Skin of body (tissue), 2 donors: Measurements from ENCODE around the gene PSMD3. TPM values are rescaled to one million over a fixed set of nuclear protein-coding genes. Genes with fewer than 3 reads are reported as not detected.
"Not testable (repeated sequence)": the region's sequence is repeated elsewhere in the genome, so short reads cannot be mapped to it uniquely, and the experiment has no call there.

ENCODE experiments used
- DNase-seq: peaks from one replicate; lab custom pipeline; 2025; lab: John Stamatoyannopoulos, UW
- total RNA-seq: library from RNA; depleted of rRNA; stranded (reverse); fragments of >200 nt; gene quantifications from one replicate; pipeline ENCODE4 v1.2.3, GENCODE V29; 2014

The PSMD3 gene
- 49.5 TPM for total RNA-seq

DNA sequence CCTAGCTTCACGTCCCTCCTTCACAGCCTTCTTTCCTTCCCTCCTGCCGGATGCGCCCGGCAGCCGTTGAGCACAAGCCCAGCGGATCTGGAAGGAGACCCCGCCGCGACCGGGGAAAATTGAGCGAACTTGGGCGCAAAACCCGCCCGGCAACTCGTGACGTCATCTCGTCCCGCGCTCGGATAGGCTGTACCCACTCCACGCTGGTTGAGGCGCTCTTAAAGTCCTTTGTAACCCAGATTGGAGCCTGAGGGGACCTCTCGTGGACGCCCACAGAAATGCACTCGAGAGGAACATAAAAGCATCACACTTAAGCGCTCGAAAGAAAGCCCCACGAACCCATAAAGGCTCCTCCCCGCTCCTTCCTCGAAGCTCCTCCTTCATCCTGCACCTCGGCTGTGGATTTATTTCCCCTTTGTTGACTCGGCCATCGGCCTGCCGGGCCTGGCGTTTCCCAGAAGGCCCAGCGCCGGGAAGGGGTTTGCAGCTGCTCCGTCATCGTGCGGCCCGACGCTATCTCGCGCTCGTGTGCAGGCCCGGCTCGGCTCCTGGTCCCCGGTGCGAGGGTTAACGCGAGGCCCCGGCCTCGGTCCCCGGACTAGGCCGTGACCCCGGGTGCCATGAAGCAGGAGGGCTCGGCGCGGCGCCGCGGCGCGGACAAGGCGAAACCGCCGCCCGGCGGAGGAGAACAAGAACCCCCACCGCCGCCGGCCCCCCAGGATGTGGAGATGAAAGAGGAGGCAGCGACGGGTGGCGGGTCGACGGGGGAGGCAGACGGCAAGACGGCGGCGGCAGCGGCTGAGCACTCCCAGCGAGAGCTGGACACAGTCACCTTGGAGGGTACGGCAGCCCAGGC lies at the start of gene PSMD3:
Gene PSMD3, plus strand, starts transcription at position 457 of the 856 bp plus-strand sequence. Its CDS starts 164 bp downstream, at position 621.
- peak; percentile 100 for DNase-seq

DNA sequence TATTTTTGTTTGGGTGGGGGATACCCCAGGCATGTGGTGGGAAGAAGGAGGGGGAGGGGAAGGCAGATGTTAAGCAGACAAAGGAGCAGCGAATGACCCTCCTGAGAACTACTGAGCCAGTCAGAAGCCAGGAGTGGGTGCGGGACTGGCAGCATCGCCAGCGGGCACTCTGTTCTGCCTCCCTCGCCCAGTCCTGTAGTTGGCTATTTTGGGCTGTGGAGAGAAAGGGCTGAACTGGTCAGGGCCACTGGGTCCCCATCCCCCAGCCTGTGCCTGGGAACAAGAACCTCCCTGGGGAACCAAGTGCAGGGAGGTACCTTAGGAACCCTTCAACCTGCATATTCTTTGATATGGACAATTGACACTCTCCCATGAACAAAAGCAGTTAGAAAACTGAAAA lies 46.7 kb upstream of the PSMD3 start:
- no peak for DNase-seq

DNA sequence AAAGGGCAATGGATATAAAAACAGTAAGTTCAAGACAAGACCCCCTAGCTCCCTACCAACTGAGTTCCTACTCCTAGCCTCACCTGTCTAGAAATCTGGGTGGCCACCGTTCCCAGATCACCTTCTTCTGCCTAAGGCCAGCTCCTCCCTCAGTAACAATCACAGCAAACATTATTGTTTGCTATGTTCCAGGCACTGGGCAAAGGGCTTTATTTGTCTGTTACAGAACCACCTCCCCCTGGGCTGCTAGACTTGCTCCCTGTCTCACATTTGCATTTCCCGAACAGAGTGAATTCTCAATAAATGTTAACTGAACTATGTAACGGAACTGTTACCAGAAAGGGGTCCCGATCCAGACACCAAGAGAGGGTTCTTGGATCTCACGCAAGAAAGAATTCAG lies 46.3 kb upstream of the PSMD3 start:
- DNase-seq: no peak

DNA sequence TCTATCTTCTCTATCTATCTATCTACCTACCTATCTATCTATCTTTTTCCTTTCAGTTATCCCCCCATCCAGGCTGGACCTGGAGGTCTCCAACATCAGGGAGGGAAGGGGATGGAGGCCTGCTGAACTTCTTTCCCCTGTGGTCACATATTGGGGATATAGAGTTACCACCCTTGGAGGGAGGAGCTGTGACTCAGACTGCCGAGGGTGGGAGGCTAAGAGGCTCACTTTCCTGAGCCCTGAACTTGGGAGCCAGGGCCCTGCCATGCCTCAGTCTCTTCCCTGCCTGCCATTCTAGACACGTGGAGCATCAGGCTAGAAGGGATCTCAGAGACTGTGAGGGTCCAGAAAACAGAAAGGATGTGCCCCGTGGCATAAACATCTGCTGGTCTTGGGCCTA lies 44.7 kb upstream of the PSMD3 start:
- no peak for DNase-seq

DNA sequence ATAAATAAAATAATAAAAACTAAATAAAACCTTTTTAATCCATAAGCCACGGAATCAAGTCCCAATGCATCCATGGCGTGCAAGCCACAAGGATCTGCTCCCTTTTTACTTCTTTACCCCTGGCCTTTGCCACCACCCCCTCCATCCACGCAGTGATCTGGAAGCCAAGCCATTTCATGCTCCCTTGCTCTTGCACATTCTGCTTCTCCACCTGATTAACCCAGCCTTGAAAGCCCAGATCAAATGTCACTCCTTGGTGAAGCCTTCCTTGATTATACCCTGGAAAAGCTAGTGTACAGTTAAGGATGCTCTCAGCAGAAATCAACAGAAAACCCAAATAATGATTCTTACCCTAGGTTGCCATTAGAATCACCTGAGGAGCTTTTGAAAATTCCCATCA lies 43.2 kb upstream of the PSMD3 start:
- no peak for DNase-seq

DNA sequence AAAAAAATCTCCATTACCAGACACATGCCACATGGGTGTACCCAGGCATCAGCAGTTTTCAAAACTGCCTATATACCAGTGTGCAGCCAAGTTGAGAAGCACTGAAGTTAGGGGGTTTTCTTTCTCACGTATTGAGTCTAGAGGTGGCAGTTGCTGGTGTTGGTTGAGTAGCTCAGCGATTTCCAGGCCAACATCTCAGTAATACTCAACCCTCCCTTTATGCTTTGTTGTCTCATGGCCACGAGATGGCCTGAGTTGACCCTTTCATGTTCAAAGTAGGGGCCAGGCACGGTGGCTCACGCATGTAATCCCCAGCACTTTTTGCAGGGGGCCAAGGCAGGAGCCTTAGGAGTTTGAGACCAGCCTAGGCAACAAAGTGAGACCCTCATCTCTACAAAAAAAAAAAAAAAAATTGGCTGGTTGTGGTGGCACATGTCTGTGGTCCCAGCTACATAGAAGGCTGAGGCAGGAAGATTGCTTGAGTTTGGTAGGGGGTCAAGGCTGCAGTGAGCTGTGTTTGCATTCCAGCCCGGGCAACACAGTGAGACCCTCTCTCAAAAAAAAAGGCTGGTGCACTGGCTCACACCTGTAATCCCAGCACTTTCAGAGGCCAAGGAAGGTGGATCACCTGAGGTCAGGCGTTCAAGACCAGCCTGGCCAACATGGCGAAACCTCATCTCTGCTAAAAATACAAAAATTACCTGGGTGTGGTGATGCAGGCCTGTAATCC lies 42.3 kb upstream of the PSMD3 start:
- DNase-seq: no peak

DNA sequence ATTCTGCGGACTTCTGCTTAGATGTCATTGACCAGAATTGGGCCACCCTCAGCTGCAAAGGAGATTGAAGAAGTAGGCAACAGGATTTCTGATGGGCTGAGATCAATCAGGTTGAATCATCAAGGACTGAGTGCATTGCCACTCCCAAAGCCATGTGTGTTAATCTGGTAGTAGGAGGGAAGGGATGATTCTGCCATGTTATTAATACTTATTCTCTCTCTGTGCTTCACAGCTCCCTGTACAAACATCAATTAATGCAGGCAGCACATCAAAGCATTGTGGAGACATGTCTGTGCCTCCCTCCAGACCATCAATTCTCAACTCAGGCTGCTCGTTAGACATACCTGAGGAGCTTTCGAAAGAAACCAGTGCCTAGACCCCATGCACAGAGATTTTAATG lies 41.5 kb upstream of the PSMD3 start:
- DNase-seq: no peak

DNA sequence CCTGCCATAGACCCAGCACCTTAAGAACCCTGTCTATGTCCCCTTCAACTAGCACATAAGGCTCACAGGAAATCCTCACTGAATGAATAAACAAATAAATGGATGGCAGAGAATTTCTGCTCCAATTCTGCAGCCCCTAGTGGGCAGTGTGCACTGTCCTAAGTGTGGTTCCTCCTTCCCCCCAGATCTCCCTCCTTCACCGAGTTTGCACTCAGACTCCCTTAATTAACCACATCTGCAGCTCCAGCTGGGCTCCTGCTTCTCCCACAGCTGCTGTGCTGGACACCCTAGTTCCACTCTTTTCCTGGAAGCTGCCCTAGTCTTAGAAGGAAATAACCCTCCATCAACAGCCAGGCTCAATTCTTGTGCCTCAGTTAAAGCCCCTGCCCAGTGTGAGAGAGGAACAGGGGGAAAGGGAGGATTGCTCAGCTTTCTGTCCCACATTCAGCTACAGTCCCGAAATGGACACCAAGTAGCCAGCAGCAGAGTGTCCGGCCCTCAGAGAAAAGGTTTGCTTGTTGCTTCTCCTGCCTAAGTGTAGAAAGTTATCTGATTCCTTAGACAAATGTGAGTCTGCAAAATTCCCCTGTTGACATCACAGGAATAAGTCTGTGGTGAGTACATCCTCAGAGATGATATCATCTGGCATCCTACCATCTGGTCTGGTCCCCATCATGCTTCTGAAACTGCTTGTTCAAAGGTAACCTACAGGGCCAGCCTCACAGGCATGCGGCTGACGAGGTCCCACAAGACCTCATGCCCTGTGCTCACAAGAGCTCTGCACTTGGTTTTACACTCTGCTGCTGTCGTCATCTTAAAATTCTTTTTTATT lies 40.8 kb upstream of the PSMD3 start:
- DNase-seq: peak; percentile 65

DNA sequence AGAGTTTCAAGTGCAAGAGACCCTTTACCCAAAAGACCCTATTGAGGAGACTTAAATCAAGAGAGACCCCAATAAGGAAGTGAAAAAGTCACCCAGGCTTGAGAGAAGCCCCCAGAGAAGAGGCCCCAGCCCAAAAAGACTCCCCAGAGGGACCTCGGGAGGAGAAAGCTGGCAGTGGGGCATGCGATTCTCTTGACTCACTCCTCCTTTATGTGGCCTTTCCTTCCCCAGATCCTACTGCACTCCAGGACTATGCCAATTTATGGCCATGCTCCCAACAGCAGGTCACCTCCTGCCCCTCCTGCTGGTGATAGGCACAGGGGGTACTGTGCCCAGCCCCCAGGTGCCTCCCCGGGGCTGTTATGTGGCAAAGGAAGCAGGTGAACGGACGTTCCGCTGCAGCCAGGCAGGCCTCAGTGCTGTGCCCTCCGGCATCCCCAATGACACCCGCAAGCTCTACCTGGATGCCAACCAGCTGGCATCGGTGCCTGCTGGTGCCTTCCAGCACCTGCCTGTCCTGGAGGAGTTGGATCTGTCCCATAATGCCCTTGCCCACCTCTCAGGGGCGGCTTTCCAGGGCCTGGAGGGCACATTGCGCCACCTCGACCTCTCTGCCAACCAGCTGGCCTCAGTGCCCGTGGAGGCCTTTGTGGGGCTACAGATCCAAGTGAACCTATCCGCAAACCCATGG lies 36.8 kb upstream of the PSMD3 start:
- DNase-seq: no peak

DNA sequence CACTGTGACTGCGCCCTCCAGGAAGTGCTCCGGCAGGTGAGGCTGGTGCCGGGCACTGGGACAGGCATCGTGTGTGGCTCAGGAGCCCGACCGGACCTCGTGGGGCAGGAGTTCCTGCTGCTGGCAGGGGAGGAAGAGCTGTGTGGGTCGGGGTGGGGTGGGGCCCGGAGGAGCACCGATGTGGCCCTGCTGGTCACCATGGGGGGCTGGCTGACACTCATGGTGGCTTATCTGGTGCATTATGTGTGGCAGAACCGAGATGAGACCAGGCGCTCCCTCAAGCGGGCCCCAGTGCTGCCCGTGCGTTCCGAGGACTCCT lies 36.3 kb upstream of the PSMD3 start:
- no peak for DNase-seq

DNA sequence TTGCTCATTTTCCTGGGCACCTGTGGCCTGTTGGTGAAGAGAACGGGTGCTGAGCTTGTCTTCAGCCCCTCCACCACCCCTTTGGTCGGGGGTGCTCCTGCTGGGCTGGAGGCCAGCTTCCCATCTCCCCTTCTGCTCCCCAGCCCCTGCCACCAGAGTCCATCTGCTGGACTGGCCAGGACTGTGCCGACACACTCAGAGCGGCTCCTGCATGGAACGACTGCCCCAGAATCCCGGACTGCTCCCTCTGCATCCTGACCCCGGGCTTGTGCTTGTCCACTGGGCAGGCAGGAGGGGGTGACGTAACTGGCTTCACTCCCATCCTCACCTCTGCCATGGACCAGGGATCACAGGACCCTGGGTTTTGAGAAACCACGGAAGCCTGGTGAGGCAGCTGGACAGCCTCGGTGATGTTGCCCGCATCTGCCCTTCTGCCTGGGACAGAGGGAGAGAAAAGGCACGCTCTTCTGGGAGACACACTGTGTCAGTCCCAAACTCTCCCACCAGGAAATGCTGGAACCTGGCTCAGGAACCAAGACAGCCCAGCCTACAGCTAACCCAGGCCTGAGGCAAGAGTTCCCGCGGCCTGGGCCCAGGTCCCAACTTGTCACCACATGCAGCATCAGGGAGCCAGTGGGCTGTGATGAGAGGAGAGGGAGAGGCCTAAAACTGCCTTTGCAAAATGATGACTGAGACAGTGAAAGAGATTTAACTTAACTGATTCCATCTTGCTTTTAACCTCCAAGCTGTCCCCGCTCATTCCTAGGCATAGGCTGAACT lies 33.9 kb upstream of the PSMD3 start:
- no peak for DNase-seq

DNA sequence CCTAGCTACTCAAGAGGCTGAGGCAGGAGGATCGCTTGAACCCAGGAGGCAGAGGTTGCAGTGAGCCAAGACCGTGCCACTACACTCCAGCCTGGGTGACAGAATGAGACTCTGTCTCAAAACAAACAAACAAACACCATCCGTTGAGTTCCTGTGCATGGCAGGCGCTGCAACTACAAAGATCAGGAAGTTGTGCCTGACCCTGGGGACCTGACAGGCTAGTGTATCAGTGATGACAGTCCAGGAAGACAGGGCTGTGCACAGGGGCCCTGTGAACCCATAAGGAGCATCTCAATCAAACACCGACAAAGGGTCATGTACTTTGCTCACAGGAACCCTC lies 32.1 kb upstream of the PSMD3 start:
- not testable (repeated sequence) for DNase-seq

DNA sequence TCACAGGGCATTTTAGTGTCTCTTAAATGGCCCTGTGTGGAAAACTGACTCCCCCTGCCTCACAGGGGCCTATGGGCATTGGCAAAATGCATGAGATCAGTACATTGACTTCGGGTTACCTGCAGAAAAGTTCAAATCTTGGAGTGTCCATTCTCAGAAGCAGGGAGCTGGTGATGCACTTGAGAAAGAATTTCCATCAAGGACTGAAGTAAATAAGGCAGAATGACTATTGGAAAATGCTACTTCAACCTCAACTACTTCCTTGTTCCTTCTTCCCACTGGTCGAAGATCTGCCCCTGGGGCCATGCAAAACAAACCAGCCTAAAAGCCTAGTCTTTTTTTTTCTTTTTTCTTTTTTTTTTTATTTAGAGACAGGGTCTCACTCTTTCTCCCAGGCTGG lies 31.6 kb upstream of the PSMD3 start:
- DNase-seq: no peak

DNA sequence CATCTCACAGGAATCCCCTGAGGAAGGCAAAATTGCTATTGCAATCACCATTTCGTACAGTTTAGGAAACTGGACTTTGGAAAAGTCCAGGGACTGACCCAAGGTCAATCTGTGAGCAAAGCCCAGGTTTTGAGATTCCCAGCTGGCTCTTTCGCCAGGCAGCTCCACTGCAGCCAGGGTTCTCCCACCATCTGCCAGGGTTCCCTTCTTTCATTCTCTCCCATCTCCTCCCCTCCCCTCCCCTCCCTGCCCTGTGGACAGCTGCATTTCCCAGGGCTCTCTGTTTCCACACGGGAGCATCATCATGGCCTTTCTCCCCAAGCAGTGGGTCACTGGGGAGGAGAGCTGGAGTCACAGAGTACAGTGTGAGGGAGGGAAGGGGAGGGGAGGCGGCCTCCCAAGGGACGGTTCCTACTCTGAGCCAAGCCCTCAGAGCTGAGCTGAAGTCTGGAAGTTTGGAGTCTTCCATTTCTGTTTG lies 29.7 kb upstream of the PSMD3 start:
- DNase-seq: no peak

DNA sequence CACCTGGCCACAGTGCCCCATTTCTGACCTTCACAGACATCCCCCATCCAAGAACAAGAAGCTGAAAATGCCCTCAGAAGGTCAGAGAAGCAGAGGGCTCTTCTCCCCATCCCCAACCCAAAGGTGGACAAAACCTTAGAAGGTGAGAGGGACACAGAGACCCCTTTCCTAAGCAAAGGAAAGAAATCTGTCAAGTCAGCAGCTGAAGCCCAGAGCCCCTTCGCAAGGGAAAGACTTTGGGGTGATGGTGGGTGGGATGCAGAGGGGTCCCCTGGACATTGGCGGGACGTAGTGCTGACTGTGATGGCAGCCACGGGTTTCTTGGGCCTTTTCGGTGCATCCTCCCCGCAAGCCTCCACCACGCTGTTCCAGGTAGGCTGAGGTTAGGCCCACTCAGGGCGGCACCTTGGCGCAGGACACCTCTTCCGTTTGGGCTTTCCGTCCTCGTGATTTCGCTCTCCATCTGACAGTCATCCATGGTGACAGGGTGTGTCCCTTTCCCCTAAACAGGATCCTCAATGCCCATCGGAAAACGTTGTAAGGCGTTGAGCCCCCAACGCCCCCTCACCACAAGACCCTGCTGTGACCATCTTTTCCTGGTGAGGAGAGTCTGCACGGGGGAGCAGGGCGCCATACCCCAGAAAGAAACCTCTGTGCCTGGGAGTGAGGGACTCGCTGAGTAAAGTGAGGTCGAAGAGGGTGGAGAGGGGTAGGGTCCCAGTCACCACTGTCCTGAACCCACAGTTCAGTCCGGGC lies 28.5 kb upstream of the PSMD3 start:
- DNase-seq: no peak

DNA sequence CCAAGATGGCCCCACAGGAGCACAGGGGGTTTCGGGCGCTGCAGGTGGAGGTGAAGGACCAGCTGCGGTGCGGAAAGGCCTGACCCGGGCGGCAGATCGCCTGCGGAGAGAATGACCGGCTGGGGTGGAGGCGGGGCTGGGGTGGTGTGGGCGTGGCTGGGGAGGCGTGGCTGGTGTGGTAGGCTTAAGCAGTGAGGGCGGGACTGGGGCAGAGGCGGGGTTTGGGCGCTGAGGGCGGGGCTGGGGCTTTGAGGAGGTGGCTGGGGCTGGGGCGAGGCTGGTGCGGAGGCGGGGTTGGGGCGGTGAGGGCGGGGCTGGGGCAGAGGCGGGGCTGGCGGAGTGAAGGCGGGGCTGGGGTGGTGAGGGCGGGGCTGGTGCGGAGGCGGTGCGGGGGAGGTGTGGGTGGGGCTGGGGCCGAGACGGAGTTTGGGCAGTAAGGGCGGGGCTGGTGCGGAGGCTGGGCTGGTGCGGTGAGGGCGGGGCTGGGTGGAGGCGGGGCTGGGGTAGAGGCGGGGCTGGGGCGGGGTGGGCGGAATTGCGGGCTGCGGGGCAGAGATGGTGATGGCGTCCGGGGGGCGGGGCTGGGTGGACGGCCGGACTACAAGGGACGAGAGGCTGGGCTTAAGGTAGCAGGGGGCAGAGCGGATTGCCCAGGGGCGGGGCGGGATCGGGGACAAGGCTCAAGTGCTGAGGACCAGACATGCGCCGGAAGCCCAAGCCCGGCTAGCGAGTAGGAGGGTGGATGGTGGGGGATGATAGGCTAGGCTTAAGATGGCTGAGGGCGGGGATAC lies 27.7 kb upstream of the PSMD3 start:
- peak; percentile 99 for DNase-seq

DNA sequence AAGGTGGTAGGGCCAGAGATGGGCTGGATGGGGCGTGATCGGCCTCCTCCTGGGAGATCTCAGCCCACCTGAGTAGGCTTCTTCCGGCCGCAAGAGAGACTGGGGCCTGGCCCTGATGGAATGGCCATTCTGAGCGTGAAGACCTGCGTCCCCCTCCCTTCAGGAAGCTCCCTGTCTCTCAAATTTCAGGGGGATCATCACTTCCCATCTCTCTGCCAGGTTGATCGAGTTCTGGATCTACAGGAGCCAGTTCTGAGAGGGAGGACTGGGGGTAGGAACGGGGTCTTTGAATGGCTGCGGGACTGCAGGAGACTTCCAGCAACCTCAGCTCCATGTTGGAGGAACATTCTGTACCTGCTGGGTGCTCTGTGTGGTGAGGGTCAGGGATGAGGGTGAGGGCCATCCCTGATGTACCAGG lies 27.1 kb upstream of the PSMD3 start:
- DNase-seq: no peak

DNA sequence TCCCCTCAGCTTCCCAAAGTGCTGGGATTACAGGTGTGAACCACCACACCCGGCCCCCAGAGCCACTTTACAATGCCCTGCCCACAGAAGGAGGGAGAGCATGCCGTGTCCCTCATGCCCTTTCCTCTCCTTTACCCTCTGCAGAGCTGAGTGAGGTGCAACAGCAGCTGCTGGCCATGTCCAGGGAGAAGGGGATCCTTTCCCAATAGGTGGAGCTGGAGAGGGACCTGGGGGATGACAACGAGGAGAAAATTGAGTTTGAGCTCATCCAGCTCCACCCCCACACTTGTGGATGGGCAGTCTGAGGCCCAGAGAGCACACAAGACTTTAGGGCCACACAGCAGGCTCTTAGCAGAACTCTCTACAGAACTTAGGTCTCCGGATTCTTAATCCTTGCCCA lies 25.7 kb upstream of the PSMD3 start:
- DNase-seq: no peak

DNA sequence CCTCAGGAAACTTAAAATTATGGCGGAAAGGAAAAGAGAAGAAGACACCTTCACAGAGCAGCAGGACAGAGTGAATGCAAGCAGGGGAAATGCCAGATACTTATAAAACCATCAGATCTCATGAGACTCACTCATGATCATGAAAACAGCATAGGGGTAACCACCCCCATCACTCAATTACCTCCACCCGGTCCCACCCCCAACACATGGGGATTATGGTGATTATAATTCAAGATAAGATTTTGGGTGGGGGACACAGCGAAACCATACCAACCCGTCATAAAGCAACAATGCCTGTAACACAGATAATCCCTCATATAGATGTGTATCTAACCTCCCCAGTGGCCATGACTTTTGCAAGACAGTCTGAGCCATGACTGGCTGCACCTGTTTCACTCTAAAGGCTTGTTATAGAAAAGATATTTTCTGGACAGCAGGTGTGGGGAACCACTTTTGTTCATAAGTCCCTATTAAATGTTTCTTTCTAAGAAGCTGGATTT lies 24.8 kb upstream of the PSMD3 start:
- DNase-seq: no peak
